BLaER1 treated with 17β-estradiol and CSF1 and Interleukin-3, amounts not matched to agents 10 nM and 100 nM (cell line): Measurements from ENCODE around the gene SAFB2.
"Not testable (repeated sequence)": the region's sequence is repeated elsewhere in the genome, so short reads cannot be mapped to it uniquely, and the experiment has no call there.

ENCODE experiments used
- H3K27ac ChIP-seq, 11 experiments: shearing (Covaris generic); formaldehyde crosslinking; 2 replicates each; pipeline ENCODE4 v1.8.1; 2022
- H3K27me3 ChIP-seq, 11 experiments: shearing (Covaris generic); formaldehyde crosslinking; 2 replicates each; pipeline ENCODE4 v1.8.1; 2022
- H3K36me3 ChIP-seq, 11 experiments: shearing (Covaris generic); formaldehyde crosslinking; 2 replicates each; pipeline ENCODE4 v1.8.1; 2022
- H3K4me1 ChIP-seq, 10 experiments: shearing (Covaris generic); formaldehyde crosslinking; 2 replicates each; pipeline ENCODE4 v1.8.1; 2022
- H3K4me2 ChIP-seq, 11 experiments: shearing (Covaris generic); formaldehyde crosslinking; 2 replicates each; pipeline ENCODE4 v1.8.1; 2022
- H3K4me3 ChIP-seq, 10 experiments: shearing (Covaris generic); formaldehyde crosslinking; 2 replicates each; pipeline ENCODE4 v1.8.1; 2022
- H3K9ac ChIP-seq, 11 experiments: shearing (Covaris generic); formaldehyde crosslinking; 2 replicates each; pipeline ENCODE4 v1.8.1; 2022
- H3K9me3 ChIP-seq, 11 experiments: shearing (Covaris generic); formaldehyde crosslinking; replicated peaks in 1 of 11; 2 replicates each; pipeline ENCODE4 v1.8.1; 2022
- H4K20me1 ChIP-seq, 11 experiments: shearing (Covaris generic); formaldehyde crosslinking; 2 replicates each; pipeline ENCODE4 v1.8.1; 2022
- Cebpa-rat ChIP-seq, 11 experiments: shearing (Covaris generic); IDR thresholded peaks; 2 replicates each; pipeline ENCODE4 v1.8.1; 2022

Gene SAFB2

GRCh38 chr19:5618591-5618990 is 4.0 kb downstream of the SAFB2 start:
- H3K4me1 ChIP-seq: peaks cover 26 to 33% (median 30%) of the 10 kb centered on the region in 10 experiments
- no peaks in the 10 kb centered on the region for H3K27me3 ChIP-seq
- TF ChIP-seq Cebpa-rat (IDR thresholded peaks at IDR 0.05): no peak
- H3K4me2 ChIP-seq: peak overlapping the region in 5 of 11 experiments; percentile 13 to 98 (median 95); a peak in 6 of 22 replicates
- no peak overlapping the region for H3K27ac ChIP-seq
- H3K36me3 ChIP-seq: peaks cover 76 to 81% (median 78%) of the 10 kb centered on the region in 11 experiments
- H4K20me1 ChIP-seq: peaks cover 68 to 92% (median 86%) of the 10 kb centered on the region in 11 experiments
- H3K9me3 ChIP-seq: no peaks in the 10 kb centered on the region
- H3K4me3 ChIP-seq: no peak overlapping the region
- H3K9ac ChIP-seq: peak overlapping the region in 6 of 11 experiments; percentile 5 to 96 (median 24); a peak in 6 of 22 replicates

DNA sequence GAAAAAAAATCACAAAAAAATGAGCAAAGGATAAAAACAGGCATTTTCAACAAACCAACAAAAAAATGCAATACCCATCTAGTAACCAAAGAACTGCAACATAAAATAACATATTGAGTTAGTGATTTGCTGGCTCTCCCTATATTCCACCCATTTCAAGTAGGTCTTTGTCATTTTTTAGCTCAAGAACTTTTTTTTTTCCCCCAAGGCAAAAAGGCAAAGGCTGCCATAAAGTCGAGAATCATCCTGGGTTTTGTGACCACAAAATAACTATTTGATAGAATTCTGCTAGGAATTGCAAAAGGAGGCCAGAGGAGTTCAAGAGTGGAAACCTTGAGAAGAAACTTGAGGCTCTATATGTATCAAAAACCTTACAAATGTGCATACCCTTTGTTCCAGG is 5.5 kb downstream of the SAFB2 start:
- H3K36me3 ChIP-seq: peaks cover 91 to 96% (median 93%) of the 10 kb centered on the region in 11 experiments
- H3K27me3 ChIP-seq: no peaks in the 10 kb centered on the region
- peaks cover 26 to 33% (median 30%) of the 10 kb centered on the region in 10 experiments for H3K4me1 ChIP-seq
- no peak overlapping the region for H3K9ac ChIP-seq
- no peak overlapping the region for H3K4me3 ChIP-seq
- no peak for TF ChIP-seq Cebpa-rat (IDR thresholded peaks at IDR 0.05)
- H4K20me1 ChIP-seq: peaks cover 68 to 100% (median 97%) of the 10 kb centered on the region in 11 experiments
- H3K27ac ChIP-seq: no peak overlapping the region
- H3K4me2 ChIP-seq: no peak overlapping the region
- no peaks in the 10 kb centered on the region for H3K9me3 ChIP-seq

DNA sequence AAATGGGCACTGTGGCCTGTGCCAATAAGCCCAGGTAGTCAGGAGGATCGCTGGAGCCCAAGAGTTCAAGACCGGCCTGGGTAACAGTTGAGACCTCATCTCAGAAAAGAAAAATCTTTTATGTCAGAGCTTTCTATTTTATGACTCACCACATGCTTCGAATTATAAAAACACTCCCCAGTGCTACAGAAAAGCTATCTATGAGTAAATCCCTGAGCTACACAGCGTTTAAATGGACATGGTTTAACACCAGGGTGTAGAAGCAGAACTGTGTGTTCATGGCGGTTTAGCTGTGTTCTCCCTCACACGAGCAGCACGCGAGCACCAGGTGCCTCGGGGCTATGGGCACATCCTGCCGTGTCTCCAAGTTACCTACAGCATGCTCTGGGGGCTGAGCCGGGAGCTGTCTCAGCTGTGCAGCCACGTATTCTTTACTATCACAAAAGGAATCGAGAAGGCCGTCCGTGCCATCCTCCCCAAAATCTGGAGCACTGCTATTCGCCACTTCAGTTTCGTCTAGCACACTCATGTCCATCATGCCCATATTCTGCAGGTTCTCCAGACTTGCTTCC is 6.7 kb downstream of the SAFB2 start:
- H3K27ac ChIP-seq: no peak overlapping the region
- H3K4me3 ChIP-seq: no peak overlapping the region
- H4K20me1 ChIP-seq: peaks cover 56 to 93% (median 90%) of the 10 kb centered on the region in 11 experiments
- H3K9ac ChIP-seq: no peak overlapping the region
- no peak for TF ChIP-seq Cebpa-rat (IDR thresholded peaks at IDR 0.05)
- H3K9me3 ChIP-seq: no peaks in the 10 kb centered on the region
- peaks cover 92 to 94% (median 93%) of the 10 kb centered on the region in 11 experiments for H3K36me3 ChIP-seq
- H3K4me1 ChIP-seq: peaks cover 17 to 26% (median 22%) of the 10 kb centered on the region in 10 experiments
- H3K4me2 ChIP-seq: no peak overlapping the region
- no peaks in the 10 kb centered on the region for H3K27me3 ChIP-seq

DNA sequence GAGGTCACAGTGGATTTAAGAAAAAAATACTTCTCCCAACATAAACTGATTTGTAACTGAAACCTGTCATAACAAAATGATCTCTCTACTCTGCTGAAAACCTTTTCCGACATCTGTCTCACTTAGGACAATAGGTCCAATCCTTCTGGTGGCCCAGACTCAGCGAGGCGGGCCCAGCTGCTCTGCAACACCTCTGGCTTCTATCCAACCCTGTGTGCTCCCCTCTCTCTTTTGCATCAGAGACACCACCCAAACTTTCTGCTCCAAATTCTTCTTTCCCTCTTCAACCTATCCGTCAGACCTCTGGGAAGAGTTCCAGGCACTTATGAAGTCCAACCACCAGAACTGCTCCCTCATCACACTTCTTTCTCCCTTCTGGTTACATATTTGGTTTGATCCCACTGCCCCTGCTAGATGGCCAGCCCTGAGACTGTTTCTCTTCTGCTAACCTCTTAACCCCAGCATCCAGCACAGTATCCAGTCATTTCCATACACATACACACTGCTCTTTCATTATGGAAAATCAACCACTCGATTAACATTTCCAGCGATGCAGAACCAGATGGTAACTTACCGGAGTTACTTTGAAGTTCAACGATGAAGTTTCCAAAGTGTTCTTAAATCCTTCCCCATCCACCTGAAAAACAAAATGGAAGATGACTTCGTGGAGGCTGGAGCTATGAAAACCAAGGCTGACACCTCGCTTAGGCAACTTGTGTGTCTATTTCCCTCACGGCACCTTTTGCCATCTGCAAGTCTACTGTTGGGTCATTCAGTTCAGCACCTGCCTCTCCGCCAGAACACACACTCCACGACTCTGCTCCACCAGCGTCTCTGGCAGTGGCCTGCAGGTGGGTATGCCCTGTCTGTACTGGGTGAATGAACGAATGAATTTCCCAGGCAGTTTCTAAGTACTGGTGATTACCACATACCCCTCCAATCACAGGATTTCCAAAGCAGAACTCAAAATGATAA is 9.4 kb downstream of the SAFB2 start:
- no peak overlapping the region for H3K4me3 ChIP-seq
- peaks cover 49 to 88% (median 86%) of the 10 kb centered on the region in 11 experiments for H4K20me1 ChIP-seq
- H3K4me1 ChIP-seq: no peaks in the 10 kb centered on the region
- no peak overlapping the region for H3K27ac ChIP-seq
- H3K36me3 ChIP-seq: peaks cover 92 to 94% (median 92%) of the 10 kb centered on the region in 11 experiments
- H3K9me3 ChIP-seq: no peaks in the 10 kb centered on the region
- no peak for TF ChIP-seq Cebpa-rat (IDR thresholded peaks at IDR 0.05)
- no peak overlapping the region for H3K9ac ChIP-seq
- no peak overlapping the region for H3K4me2 ChIP-seq
- H3K27me3 ChIP-seq: no peaks in the 10 kb centered on the region

- H3K4me1 ChIP-seq: peaks cover 0 to 9% (median 3%) of the 10 kb centered on the region in 10 experiments; a peak in 4 of 20 replicates
- no peak for TF ChIP-seq Cebpa-rat (IDR thresholded peaks at IDR 0.05)
- H3K36me3 ChIP-seq: peaks cover 92 to 94% (median 92%) of the 10 kb centered on the region in 11 experiments
- no peak overlapping the region for H3K4me3 ChIP-seq
- H4K20me1 ChIP-seq: peaks cover 59 to 88% (median 87%) of the 10 kb centered on the region in 11 experiments
- no peak overlapping the region for H3K4me2 ChIP-seq
- no peak overlapping the region for H3K9ac ChIP-seq
- H3K27me3 ChIP-seq: no peaks in the 10 kb centered on the region
- H3K9me3 ChIP-seq: no peaks in the 10 kb centered on the region
- H3K27ac ChIP-seq: no peak overlapping the region
Observed at GRCh38 chr19:5609881-5610448, 12.6 kb downstream of the SAFB2 start.

GRCh38 chr19:5608766-5609165 is 13.8 kb downstream of the SAFB2 start:
- H3K4me3 ChIP-seq, H3K9ac ChIP-seq: not testable (repeated sequence)

DNA sequence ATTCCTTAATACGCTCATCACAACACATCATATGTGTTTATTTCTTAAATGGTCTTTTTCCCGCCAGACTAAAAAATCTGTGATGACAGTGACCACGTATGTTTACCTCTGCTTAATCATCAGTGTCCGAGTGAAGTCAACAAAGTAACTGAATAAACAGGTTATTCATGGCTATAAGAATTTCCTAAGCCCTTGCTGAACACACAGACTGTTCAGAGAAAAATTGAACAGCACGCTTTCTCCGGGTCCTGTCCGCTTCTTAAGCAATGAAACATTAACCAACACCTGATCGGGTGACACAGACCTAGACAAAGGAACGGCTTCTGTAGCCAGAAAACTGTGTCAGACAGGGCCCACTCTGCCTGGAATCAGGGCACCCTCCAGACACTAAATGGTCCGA is 14.3 kb downstream of the SAFB2 start:
- Histone ChIP-seq H3K4me1 (peaks cover 0 to 9% (median 3%) of the 10 kb centered on the region in 10 experiments; a peak in 4 of 20 replicates), H3K4me3 (no peak overlapping the region), H3K9ac (no peak overlapping the region; a peak in 1 of 22 replicates), H4K20me1 (peaks cover 72 to 88% (median 88%) of the 10 kb centered on the region in 11 experiments), H3K4me2 (no peak overlapping the region), H3K27me3 (no peaks in the 10 kb centered on the region), H3K9me3 (no peaks in the 10 kb centered on the region), H3K36me3 (peaks cover 92 to 94% (median 92%) of the 10 kb centered on the region in 11 experiments), H3K27ac (no peak overlapping the region)
- no peak for TF ChIP-seq Cebpa-rat (IDR thresholded peaks at IDR 0.05)

More at GRCh38 chr19:5608766-5609165, 13.8 kb downstream of the SAFB2 start:
- not testable (repeated sequence) for H3K4me1 ChIP-seq, H3K27ac ChIP-seq, H3K4me2 ChIP-seq, H3K27me3 ChIP-seq, H3K9me3 ChIP-seq
- H3K36me3 ChIP-seq: peaks cover 92 to 94% (median 92%) of the 10 kb centered on the region in 11 experiments
- peaks cover 71 to 88% (median 88%) of the 10 kb centered on the region in 11 experiments for H4K20me1 ChIP-seq

GRCh38 chr19:5607318-5608275 is 15.0 kb downstream of the SAFB2 start:
- peaks cover 92 to 94% (median 92%) of the 10 kb centered on the region in 11 experiments for H3K36me3 ChIP-seq
- no peak overlapping the region for H3K4me3 ChIP-seq
- H4K20me1 ChIP-seq: peaks cover 72 to 88% (median 88%) of the 10 kb centered on the region in 11 experiments
- no peak overlapping the region for H3K9ac ChIP-seq
- peaks cover 0 to 9% (median 3%) of the 10 kb centered on the region in 10 experiments; a peak in 4 of 20 replicates for H3K4me1 ChIP-seq
- H3K9me3 ChIP-seq: no peaks in the 10 kb centered on the region
- no peak for TF ChIP-seq Cebpa-rat (IDR thresholded peaks at IDR 0.05)
- H3K27ac ChIP-seq: no peak overlapping the region
- no peak overlapping the region for H3K4me2 ChIP-seq
- H3K27me3 ChIP-seq: no peaks in the 10 kb centered on the region
